ENCODE results near the gene UBE2R2. TPM values are rescaled to one million over a fixed set of nuclear protein-coding genes. Genes with fewer than 3 reads are reported as not detected.
A peak's percentile ranks its signal among the peaks of the same experiment; 100 is the strongest.

UBE2R2 gene
- total and polyA plus RNA-seq, 4 donors = 16.2 to 29.5 (median 27.4) TPM

DNA sequence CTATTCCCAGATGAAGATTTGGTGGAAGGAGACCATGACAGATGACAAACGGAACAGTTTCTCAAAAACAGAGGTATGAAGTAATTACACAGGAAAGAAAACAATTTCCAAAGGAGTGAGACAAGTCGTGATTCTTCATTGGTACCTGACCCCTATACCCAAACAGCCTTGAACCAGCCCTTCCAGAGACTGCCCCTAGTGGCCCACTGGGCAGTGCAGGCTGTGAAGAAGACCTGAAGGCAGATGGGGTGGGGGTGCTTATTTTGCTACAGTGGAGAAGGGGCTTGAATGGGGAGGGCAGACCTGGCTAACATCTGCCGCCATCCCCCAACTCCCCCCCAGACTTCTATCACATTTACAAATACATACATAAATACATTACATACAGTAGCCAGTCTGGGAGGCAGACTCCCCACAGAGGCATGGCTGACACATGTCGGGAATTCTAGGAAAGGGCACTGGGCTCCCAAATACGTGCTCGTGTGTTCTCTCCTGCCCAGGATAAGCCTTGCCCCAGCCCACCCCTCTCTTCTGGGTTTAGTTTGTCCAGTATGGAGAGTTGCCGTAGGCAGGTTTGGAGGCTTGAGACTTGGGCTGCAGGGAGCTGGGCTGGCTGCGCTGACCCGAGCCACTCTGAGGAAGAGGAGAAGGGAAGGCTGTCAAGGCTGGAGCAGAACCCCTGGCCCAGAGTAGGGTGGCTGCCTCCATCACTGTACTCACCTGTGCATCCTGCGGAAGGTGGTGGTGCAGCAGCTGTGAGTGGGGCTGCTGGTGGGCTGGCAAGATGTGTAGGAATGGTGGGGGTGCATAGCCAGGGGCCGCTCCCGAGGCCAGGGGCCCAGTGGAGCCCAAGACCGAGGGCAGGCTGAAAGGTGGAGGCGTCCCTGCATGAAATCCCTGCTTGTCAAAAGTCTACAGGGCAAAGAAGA, 105.3 kb downstream of the UBE2R2 start:
- WGBS, 2 donors = 91 to 94% methylated on average over 14 of the region's 14 CpGs
- peaks cover 26 to 78% (median 65%) of the 10 kb centered on the region in 4 donors for H3K36me3 ChIP-seq (ENCODE audit: control insufficient read depth in 4 of 4, insufficient read depth in 4 of 4, low read length in 4 of 4)
- ATAC-seq (ENCODE audit: insufficient read depth, low FRiP score) = no peak

DNA sequence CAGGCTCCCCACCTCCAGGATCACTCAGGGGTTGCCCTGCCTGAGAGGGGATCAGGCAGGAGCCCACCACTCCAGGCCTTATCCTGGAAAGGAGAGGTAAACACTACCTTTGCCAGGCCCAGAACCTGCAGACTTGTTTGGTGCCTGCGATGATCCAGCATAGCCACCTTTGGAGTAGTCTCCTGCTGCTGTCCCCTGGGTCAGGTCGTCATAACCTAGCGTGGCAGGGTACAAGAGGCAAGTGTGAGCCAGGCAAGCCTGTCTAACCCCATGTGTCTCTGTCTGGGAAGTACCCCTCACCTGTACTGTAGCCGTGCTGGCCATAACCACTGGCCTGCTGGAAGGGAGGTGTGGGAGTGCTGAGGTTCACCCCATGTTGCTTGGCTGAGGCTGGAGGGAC, 106.1 kb downstream of the UBE2R2 start:
- WGBS, 2 donors = 93 to 98% methylated on average over 4 of the region's 4 CpGs
- ATAC-seq (ENCODE audit: insufficient read depth, low FRiP score) (no peak), DNase-seq (no peak)
- Histone ChIP-seq H3K4me3 (no peak overlapping the region), H3K27ac (ENCODE audit: low read depth in 1 of 2, low read length in 1 of 2) (no peak overlapping the region), H3K27me3 (ENCODE audit: control insufficient read depth in 3 of 3, insufficient read depth in 3 of 3, low read length in 2 of 3) (no peaks in the 10 kb centered on the region), H3K9me3 (ENCODE audit: control insufficient read depth in 4 of 4, insufficient read depth in 3 of 4, low read length in 3 of 4) (no peaks in the 10 kb centered on the region), H3K4me1 (ENCODE audit: control insufficient read depth in 5 of 5, insufficient read depth in 5 of 5, low read length in 5 of 5) (peaks cover 0 to 3% (median 0%) of the 10 kb centered on the region in 5 donors), H3K9ac (ENCODE audit: insufficient read depth in 1 of 2, low read length in 2 of 2) (no peak overlapping the region), H3K36me3 (ENCODE audit: control insufficient read depth in 4 of 4, insufficient read depth in 4 of 4, low read length in 4 of 4) (peaks cover 33 to 78% (median 69%) of the 10 kb centered on the region in 4 donors)
- no peak for TF ChIP-seq CTCF (IDR thresholded peaks at IDR 0.05; ENCODE audit: control extremely low read depth, extremely low read depth)

More for the DNA sequence above, 105.3 kb downstream of the UBE2R2 start:
- H3K27ac ChIP-seq (ENCODE audit: low read depth in 1 of 2, low read length in 1 of 2) = no peak overlapping the region
- H3K9me3 ChIP-seq (ENCODE audit: control insufficient read depth in 4 of 4, insufficient read depth in 3 of 4, low read length in 3 of 4) = no peaks in the 10 kb centered on the region
- H3K27me3 ChIP-seq (ENCODE audit: control insufficient read depth in 3 of 3, insufficient read depth in 3 of 3, low read length in 2 of 3) = no peaks in the 10 kb centered on the region
- H3K4me1 ChIP-seq (ENCODE audit: control insufficient read depth in 5 of 5, insufficient read depth in 5 of 5, low read length in 5 of 5) = peaks cover 0 to 9% (median 0%) of the 10 kb centered on the region in 5 donors
- TF ChIP-seq CTCF (IDR thresholded peaks at IDR 0.05; ENCODE audit: control extremely low read depth, extremely low read depth) = no peak
- no peak overlapping the region for H3K9ac ChIP-seq (ENCODE audit: insufficient read depth in 1 of 2, low read length in 2 of 2)
- DNase-seq = peak in 1 of 3 donors; percentile 22
- H3K4me3 ChIP-seq = no peak overlapping the region

DNA sequence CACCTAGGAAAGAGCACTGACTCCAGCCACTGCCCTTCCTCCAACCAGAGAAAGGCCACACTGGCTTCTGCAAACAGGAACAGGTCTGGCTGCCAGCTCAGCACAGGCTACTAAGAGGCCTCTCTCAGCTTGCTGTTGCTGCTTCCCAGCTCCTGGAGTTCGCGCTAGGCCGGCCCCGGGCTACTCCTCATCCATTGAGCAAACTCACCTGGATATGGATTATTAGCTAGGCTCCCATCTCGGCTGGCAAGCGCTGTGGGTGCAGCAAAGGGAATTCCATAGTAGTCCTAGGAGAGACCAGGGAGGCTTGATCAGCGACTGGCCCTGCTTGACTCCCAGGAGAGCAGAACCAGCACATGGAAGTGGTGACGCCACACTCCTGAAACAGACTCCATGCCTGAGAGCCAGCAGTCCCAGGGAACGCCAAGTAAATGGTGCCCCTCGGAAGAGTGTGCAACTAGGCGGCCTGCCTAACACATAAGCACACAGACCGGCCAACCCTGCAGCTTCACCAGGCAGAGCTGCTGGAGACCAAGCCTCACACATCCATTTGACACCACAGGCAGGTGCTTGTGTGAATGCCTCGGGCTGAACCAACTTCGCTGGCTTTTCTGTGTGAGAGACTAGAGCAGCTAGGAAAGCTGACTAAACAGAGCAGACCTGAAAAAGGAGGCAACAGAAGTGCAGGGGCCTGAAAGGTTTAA, 107.2 kb downstream of the UBE2R2 start:
- no peak overlapping the region for H3K9ac ChIP-seq (ENCODE audit: insufficient read depth in 1 of 2, low read length in 2 of 2)
- TF ChIP-seq CTCF (IDR thresholded peaks at IDR 0.05; ENCODE audit: control extremely low read depth, extremely low read depth) = no peak
- DNase-seq = no peak
- H3K36me3 ChIP-seq (ENCODE audit: control insufficient read depth in 4 of 4, insufficient read depth in 4 of 4, low read length in 4 of 4) = peaks cover 30 to 82% (median 66%) of the 10 kb centered on the region in 4 donors
- WGBS, 2 donors = 87 to 89% methylated on average over 14 of the region's 14 CpGs
- no peak overlapping the region for H3K4me3 ChIP-seq
- ATAC-seq (ENCODE audit: insufficient read depth, low FRiP score) = no peak
- no peaks in the 10 kb centered on the region for H3K27me3 ChIP-seq (ENCODE audit: control insufficient read depth in 3 of 3, insufficient read depth in 3 of 3, low read length in 2 of 3)
- H3K27ac ChIP-seq (ENCODE audit: low read depth in 1 of 2, low read length in 1 of 2) = no peak overlapping the region
- H3K9me3 ChIP-seq (ENCODE audit: control insufficient read depth in 4 of 4, insufficient read depth in 3 of 4, low read length in 3 of 4) = no peaks in the 10 kb centered on the region
- no peaks in the 10 kb centered on the region for H3K4me1 ChIP-seq (ENCODE audit: control insufficient read depth in 5 of 5, insufficient read depth in 5 of 5, low read length in 5 of 5)

Data from lung (tissue), 12 donors.